Mucosa of descending colon (tissue), 3 donors: Measurements from ENCODE around the gene CDK2AP2. TPM values are rescaled to one million over a fixed set of nuclear protein-coding genes. Genes with fewer than 3 reads are reported as not detected.

Experiments used
- ATAC-seq: fragments of 200-7000 bp; cut with Tn5 transposase; one replicate; pipeline ENCODE4 v1.9.1; 2020; ENCODE audit warnings: mild to moderate bottlenecking, moderate library complexity
- DNase-seq, 3 donors: peaks; one replicate each; pipeline ENCODE4 v3.0.0-alpha.2; 2020
- H3K36me3 ChIP-seq: fragments of 200-600 bp; one replicate; pipeline ENCODE4 v1.8.0; 2021; ENCODE audit warnings: low read depth, mild to moderate bottlenecking
- H3K4me1 ChIP-seq: fragments of 200-600 bp; one replicate; pipeline ENCODE4 v1.8.0; 2021; ENCODE audit warnings: low read depth, mild to moderate bottlenecking
- H3K4me3 ChIP-seq: fragments of 200-600 bp; one replicate; pipeline ENCODE4 v1.8.0; 2021; ENCODE audit warnings: mild to moderate bottlenecking
- H3K9me3 ChIP-seq: fragments of 200-600 bp; one replicate; pipeline ENCODE4 v1.8.0; 2021; ENCODE audit warnings: mild to moderate bottlenecking
- intact Hi-C, 2 donors: fragments of 100-400 bp; cut with DNase I in 1 of 2; cut with micrococcal nuclease in 1 of 2; formaldehyde crosslinking; loops; one replicate each; pipeline versions ENCODE4 v1.11.0 to v1.11.1; 2022; cut with DNase I, micrococcal nuclease
- microRNA-seq: library from miRNA; unstranded; fragments of <30 nt; microRNA quantifications from one replicate; pipeline ENCODE4, GENCODE V29; 2019
- total RNA-seq, 3 donors: library from RNA; stranded (reverse); fragmentation: NEBNext Ultra II Directional in 2 of 3; extraction: Animal tissue kit (Norgen Biotek cat#: 25700) in 2 of 3; gene quantifications; one replicate each; pipeline versions ENCODE4 v1.2.1 to v1.2.4, GENCODE V29; 2021 to 2023
- TF ChIP-seq, protein P1 (sequence below): fragments of 200-600 bp; IDR thresholded peaks from one replicate; pipeline ENCODE4 v1.8.0; 2022; ENCODE audit warnings: antibody characterized with exemption, mild to moderate bottlenecking
- donor health status: DM: no; HTN: no; CAD: no; lungs with moderate emphysema.
- donor health status: DM: no; HTN: no; CAD: no.
- donor health status: DM: no; HTN: yes; CAD: no.

The CDK2AP2 gene
- total RNA-seq, 3 donors from 2014 or later: 63.5 to 81.3 (median 79.3) TPM

DNA sequence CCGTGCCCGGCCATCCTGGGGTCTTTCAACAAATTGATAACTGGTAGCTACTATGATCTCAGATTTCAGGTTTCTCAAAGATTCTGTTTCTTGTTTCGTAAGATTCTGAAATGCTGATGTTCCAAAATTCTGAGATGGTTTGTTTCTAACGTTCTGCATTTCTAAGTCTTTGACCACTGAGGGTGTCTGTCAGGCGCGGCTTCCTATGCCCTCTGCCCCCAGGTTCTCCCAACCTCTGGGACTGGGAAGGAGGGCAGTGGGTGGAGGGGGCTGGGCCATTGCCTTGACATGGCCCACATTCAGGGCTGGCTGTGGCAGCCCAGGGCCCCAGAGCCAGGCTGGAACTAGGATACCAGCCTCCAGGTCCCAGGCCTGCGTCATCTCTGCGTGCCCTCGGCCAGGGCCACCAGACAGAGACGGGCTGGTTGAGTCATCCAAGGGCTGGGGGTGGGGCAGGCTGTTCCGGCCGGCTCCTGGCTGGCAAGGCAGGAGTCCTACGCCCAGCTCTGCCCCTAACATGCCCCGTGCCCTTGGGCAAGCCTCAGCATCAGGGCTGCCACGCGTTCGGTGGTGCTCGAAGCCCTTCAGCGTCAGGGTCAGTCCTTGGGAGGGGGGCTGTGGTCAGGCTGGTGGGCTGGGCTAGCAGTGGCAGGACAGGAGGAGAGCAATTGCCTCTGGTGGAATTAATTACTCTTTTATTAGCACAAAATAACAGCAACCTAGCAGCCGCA, 44.1 kb downstream of the CDK2AP2 start:
- Histone ChIP-seq H3K36me3 (no peaks in the 10 kb centered on the region), H3K4me1 (peaks cover 20% of the 10 kb centered on the region), H3K4me3 (no peak overlapping the region), H3K9me3 (no peaks in the 10 kb centered on the region)
- DNase-seq (peak in 2 of 3 donors; percentile 76 to 86), ATAC-seq (peak; percentile 53)
- TF ChIP-seq, protein P1, sequence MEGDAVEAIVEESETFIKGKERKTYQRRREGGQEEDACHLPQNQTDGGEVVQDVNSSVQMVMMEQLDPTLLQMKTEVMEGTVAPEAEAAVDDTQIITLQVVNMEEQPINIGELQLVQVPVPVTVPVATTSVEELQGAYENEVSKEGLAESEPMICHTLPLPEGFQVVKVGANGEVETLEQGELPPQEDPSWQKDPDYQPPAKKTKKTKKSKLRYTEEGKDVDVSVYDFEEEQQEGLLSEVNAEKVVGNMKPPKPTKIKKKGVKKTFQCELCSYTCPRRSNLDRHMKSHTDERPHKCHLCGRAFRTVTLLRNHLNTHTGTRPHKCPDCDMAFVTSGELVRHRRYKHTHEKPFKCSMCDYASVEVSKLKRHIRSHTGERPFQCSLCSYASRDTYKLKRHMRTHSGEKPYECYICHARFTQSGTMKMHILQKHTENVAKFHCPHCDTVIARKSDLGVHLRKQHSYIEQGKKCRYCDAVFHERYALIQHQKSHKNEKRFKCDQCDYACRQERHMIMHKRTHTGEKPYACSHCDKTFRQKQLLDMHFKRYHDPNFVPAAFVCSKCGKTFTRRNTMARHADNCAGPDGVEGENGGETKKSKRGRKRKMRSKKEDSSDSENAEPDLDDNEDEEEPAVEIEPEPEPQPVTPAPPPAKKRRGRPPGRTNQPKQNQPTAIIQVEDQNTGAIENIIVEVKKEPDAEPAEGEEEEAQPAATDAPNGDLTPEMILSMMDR: no peak
- intact Hi-C loops: no loop called here

DNA sequence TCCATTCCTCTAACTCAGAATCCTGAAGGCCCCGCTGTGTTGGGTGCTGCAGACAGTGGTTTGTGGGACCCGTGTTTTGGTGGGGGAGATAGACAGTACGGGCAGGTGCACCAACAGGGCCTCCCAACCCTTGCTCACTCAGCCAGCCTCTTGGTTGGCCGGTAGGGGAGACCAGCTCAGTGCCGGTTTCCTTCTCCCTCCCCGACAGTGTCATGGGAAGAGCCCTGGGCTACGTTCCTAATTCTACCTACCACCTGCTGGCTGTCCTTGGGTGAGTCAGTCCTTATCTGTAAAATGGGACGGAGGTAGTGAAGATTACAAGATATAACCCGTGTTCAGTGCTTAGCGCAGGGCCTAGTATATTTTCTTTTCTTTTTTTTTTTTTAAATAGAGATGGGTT, 44.8 kb downstream of the CDK2AP2 start:
- Histone ChIP-seq H3K36me3 (no peaks in the 10 kb centered on the region), H3K4me3 (no peak overlapping the region), H3K4me1 (peaks cover 18% of the 10 kb centered on the region), H3K9me3 (no peaks in the 10 kb centered on the region)
- DNase-seq (no peak), ATAC-seq (no peak)
- TF ChIP-seq, protein P1: no peak
- intact Hi-C loops: no loop called here

DNA sequence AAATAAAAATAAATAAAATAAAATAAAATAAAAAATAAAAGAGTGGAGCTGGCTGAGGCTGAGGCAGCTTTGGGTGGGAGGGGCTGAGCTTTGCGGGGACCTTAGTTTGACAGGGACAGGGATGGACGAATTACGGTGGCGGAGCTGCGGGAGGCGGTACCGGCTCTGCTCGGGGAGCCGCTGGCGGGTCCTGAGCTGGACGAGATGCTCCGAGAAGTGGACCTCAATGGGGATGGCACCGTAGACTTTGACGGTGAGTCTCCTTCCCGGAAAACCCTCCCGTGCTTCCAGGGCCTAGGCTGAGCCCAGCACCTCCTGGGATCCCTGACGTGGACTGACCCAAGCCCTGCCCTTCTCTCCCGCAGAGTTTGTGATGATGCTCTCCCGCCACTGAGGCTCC, 49.7 kb downstream of the CDK2AP2 start:
- no peak for DNase-seq
- H3K4me3 ChIP-seq: no peak overlapping the region
- no peaks in the 10 kb centered on the region for H3K4me1 ChIP-seq
- intact Hi-C loops: no loop called here
- TF ChIP-seq, protein P1: no peak
- ATAC-seq: no peak
- no peaks in the 10 kb centered on the region for H3K9me3 ChIP-seq
- no peaks in the 10 kb centered on the region for H3K36me3 ChIP-seq

DNA sequence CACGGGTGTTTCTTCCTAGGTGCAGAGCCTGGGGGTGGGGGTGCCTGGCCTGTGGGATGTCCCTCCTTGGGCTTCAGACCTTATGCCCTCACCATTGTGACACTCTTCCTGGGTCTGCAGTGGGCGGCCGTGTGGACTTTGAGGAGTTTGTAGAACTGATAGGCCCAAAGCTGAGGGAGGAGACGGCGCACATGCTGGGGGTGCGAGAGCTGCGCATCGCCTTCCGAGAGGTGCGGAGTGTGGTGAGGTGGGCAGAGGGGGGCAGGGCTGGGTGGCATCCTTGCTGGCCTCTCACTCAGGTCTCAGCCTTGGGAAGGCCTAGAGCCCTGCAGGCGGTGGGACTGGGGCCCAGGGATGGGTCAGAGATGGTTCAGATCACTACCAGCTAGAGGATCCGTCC, 50.5 kb downstream of the CDK2AP2 start:
- Histone ChIP-seq H3K36me3 (no peaks in the 10 kb centered on the region), H3K4me1 (no peaks in the 10 kb centered on the region), H3K9me3 (no peaks in the 10 kb centered on the region), H3K4me3 (no peak overlapping the region)
- DNase-seq (no peak), ATAC-seq (no peak)
- intact Hi-C loops: no loop called here
- TF ChIP-seq, protein P1: no peak

Small RNAs within 50 kb of the gene (microRNA-seq; reads per million reads assigned to microRNA genes)
- gene MIR6752: not detected

Other genes with a start within 250 kb of the CDK2AP2 start
- gene GRK2, start 241.7 kb downstream of the CDK2AP2 start, total RNA-seq: 100 to 1,000 TPM in 2 of 3 donors, 10 to 100 TPM in 1; 86.8 to 114 (median 106) TPM
- gene ANKRD13D, start 218.9 kb downstream of the CDK2AP2 start, total RNA-seq: 10 to 100 TPM; 20.0 to 46.3 (median 26.7) TPM
- 10 to 100 TPM; 55.8 to 87.0 (median 57.6) TPM for gene SSH3, start 204.6 kb downstream of the CDK2AP2 start, total RNA-seq
- 100 to 1,000 TPM; 130 to 266 (median 201) TPM for gene POLD4, start 154.6 kb downstream of the CDK2AP2 start, total RNA-seq
- 1 to 10 TPM; 2.2 to 3.0 (median 2.7) TPM for gene CLCF1, start 134.6 kb downstream of the CDK2AP2 start, total RNA-seq
- 10 to 100 TPM; 27.9 to 39.3 (median 29.1) TPM for gene RAD9A, start 116.2 kb downstream of the CDK2AP2 start, total RNA-seq
- gene PPP1CA, start 106.3 kb downstream of the CDK2AP2 start, total RNA-seq: 100 to 1,000 TPM; 130 to 239 (median 209) TPM
- gene TBC1D10C, start 104.1 kb downstream of the CDK2AP2 start, total RNA-seq: 1 to 10 TPM; 5.0 to 8.4 (median 5.3) TPM
- under 1 TPM; 0.26 to 0.89 (median 0.70) TPM for gene CARNS1, start 92.5 kb downstream of the CDK2AP2 start, total RNA-seq
- gene RPS6KB2, start 79.7 kb downstream of the CDK2AP2 start, total RNA-seq: 10 to 100 TPM; 43.1 to 51.6 (median 45.4) TPM
- gene PTPRCAP, start 70.5 kb downstream of the CDK2AP2 start, total RNA-seq: 10 to 100 TPM in 2 of 3 donors, 1 to 10 TPM in 1; 7.2 to 13.6 (median 10.0) TPM
- gene CORO1B, start 64.7 kb downstream of the CDK2AP2 start, total RNA-seq: 100 to 1,000 TPM; 133 to 240 (median 184) TPM
- not detected for gene GPR152, start 55.4 kb downstream of the CDK2AP2 start, total RNA-seq
- gene CABP4, start 52.8 kb downstream of the CDK2AP2 start, total RNA-seq: 1 to 10 TPM in 2 of 3 donors, under 1 TPM in 1; 0.95 to 1.9 (median 1.2) TPM
- gene TMEM134, start 38.9 kb downstream of the CDK2AP2 start, total RNA-seq: 10 to 100 TPM; 44.7 to 82.2 (median 60.9) TPM
- 10 to 100 TPM; 33.7 to 84.9 (median 52.2) TPM for gene AIP, start 25.1 kb downstream of the CDK2AP2 start, total RNA-seq
- 100 to 1,000 TPM in 1 of 3 donors, 10 to 100 TPM in 2; 59.6 to 104 (median 83.7) TPM for gene PITPNM1, start 2.8 kb downstream of the CDK2AP2 start, total RNA-seq
- gene CABP2, start 15.3 kb upstream of the CDK2AP2 start, total RNA-seq: not detected
- 100 to 1,000 TPM; 284 to 441 (median 325) TPM for gene GSTP1, start 75.7 kb upstream of the CDK2AP2 start, total RNA-seq
- gene NDUFV1, start 98.8 kb upstream of the CDK2AP2 start, total RNA-seq: 100 to 1,000 TPM; 248 to 349 (median 311) TPM
- gene NUDT8, start 121.8 kb upstream of the CDK2AP2 start, total RNA-seq: 10 to 100 TPM; 17.3 to 34.6 (median 23.1) TPM
- gene TBX10, start 131.6 kb upstream of the CDK2AP2 start, total RNA-seq: 10 to 100 TPM in 1 of 3 donors, 1 to 10 TPM in 2; 3.7 to 19.1 (median 9.6) TPM
- 10 to 100 TPM in 2 of 3 donors, 1 to 10 TPM in 1; 3.3 to 14.6 (median 14.1) TPM for gene ACY3, start 142.6 kb upstream of the CDK2AP2 start, total RNA-seq
- gene ALDH3B2, start 166.5 kb upstream of the CDK2AP2 start, total RNA-seq: under 1 TPM in 2 of 3 donors, not detected in 1; 0.29 to 0.48 TPM